HepG2 (cell line): Measurements from ENCODE around the gene CAGE1. TPM values are rescaled to one million over a fixed set of nuclear protein-coding genes. Genes with fewer than 3 reads are reported as not detected.
A peak's percentile ranks its signal among the peaks of the same experiment; 100 is the strongest.

Experiments
- ARID3A ChIP-seq: IDR thresholded peaks from 2 replicates; pipeline ENCODE4 v1.6.1; 2012; ENCODE audit warnings: low read depth, low read length, improper control_type of control experiment
- ASH2L ChIP-seq: fragments of 300-600, 200-600 bp; sonication (generic); IDR thresholded peaks from 2 replicates; pipeline ENCODE4 v1.7.0; 2017; ENCODE audit warnings: low read depth, mild to moderate bottlenecking, moderate library complexity, mixed read lengths, low read length; ENCODE audit not compliant: insufficient read length
- CREB1 ChIP-seq, 2 experiments: fragments of 450-650 bp in 1 of 2; IDR thresholded peaks; 2 replicates each; pipeline ENCODE4 v1.6.1; 2016 to 2017; ENCODE audit warnings: control low read depth in 1 of 2, mild to moderate bottlenecking in 1 of 2, missing compliant biosample characterization in 1 of 2, missing genetic modification characterization in 1 of 2
- SIN3A ChIP-seq: IDR thresholded peaks from 2 replicates; pipeline ENCODE4 v1.6.1; 2011; ENCODE audit warnings: low read depth, mild to moderate bottlenecking, control low read depth, low read length, borderline replicate concordance
- TSC22D2 ChIP-seq: sonication (generic); formaldehyde crosslinking; IDR thresholded peaks from 2 replicates; pipeline ENCODE4 v1.5.1; 2020; ENCODE audit warnings: missing genetic modification reagents, mild to moderate bottlenecking, borderline replicate concordance
- ZBTB43 ChIP-seq: sonication (generic); formaldehyde crosslinking; conservative IDR thresholded peaks from 2 replicates; pipeline ENCODE4 v1.4.0; 2020; ENCODE audit warnings: missing genetic modification reagents
- ZNF264 ChIP-seq: sonication (generic); formaldehyde crosslinking; IDR thresholded peaks from 2 replicates; pipeline ENCODE4 v1.4.0; 2020; ENCODE audit warnings: missing genetic modification reagents
- ZNF503 ChIP-seq: sonication (generic); formaldehyde crosslinking; IDR thresholded peaks from 2 replicates; pipeline ENCODE4 v1.4.0; 2020; ENCODE audit warnings: missing genetic modification reagents
- ZNF598 ChIP-seq: sonication (generic); formaldehyde crosslinking; IDR thresholded peaks from 2 replicates; pipeline ENCODE4 v1.5.1; 2020; ENCODE audit warnings: mild to moderate bottlenecking, missing genetic modification reagents, borderline replicate concordance
- ZNF780A ChIP-seq: sonication (generic); formaldehyde crosslinking; IDR thresholded peaks from 2 replicates; pipeline ENCODE4 v1.8.0; 2022; ENCODE audit warnings: mild to moderate bottlenecking, missing genetic modification reagents, moderate library complexity
- ZSCAN21 ChIP-seq: sonication (generic); formaldehyde crosslinking; IDR thresholded peaks from 2 replicates; pipeline ENCODE4 v1.8.0; 2022; ENCODE audit warnings: mild to moderate bottlenecking, missing genetic modification reagents, moderate library complexity, borderline replicate concordance
- ZSCAN29 ChIP-seq: sonication (generic); formaldehyde crosslinking; conservative IDR thresholded peaks from 2 replicates; pipeline ENCODE4 v1.4.0; 2020; ENCODE audit warnings: mild to moderate bottlenecking, missing genetic modification reagents
- polyA plus RNA-seq, 8 experiments: library from polyadenylated mRNA; depleted of rRNA in 3 of 8; stranded (reverse) in 7 of 8; unstranded in 1 of 8; fragments of >200 nt; fragmentation: Illumina TruSeq in 4 of 8; extraction: Trizol in 4 of 8; gene quantifications; 2 replicates each; pipeline versions ENCODE4 v1.2.1 to v1.2.3, GENCODE V29; 2011 to 2016; ENCODE audit warnings: low read depth in 4 of 8, missing spikeins in 1 of 8, mixed read lengths in 1 of 8; ENCODE audit not compliant: insufficient read depth in 1 of 8
- total RNA-seq, 5 experiments: library from RNA; depleted of rRNA; stranded (reverse); fragments of >200 nt; fragmentation: Illumina TruSeq; extraction: Trizol; gene quantifications; 2 replicates each; pipeline ENCODE4 v1.2.3, GENCODE V29; 2016; ENCODE audit warnings: low read depth in 1 of 5
- TF ChIP-seq, protein P1 (sequence below): sonication (generic); formaldehyde crosslinking; IDR thresholded peaks from 2 replicates; pipeline ENCODE4 v1.4.0; 2020; ENCODE audit warnings: missing genetic modification reagents, borderline replicate concordance
- TF ChIP-seq, protein P2 (sequence below): sonication (generic); formaldehyde crosslinking; IDR thresholded peaks from 2 replicates; pipeline ENCODE4 v1.8.0; 2022; ENCODE audit warnings: mild to moderate bottlenecking, missing genetic modification reagents; ENCODE audit not compliant: insufficient replicate concordance

The CAGE1 gene
- total and polyA plus RNA-seq, 2 of the 13 experiments (the other 11 are each of a cell fraction or from before 2014, with no cell fraction given), result 0.03 to 0.15 TPM

DNA sequence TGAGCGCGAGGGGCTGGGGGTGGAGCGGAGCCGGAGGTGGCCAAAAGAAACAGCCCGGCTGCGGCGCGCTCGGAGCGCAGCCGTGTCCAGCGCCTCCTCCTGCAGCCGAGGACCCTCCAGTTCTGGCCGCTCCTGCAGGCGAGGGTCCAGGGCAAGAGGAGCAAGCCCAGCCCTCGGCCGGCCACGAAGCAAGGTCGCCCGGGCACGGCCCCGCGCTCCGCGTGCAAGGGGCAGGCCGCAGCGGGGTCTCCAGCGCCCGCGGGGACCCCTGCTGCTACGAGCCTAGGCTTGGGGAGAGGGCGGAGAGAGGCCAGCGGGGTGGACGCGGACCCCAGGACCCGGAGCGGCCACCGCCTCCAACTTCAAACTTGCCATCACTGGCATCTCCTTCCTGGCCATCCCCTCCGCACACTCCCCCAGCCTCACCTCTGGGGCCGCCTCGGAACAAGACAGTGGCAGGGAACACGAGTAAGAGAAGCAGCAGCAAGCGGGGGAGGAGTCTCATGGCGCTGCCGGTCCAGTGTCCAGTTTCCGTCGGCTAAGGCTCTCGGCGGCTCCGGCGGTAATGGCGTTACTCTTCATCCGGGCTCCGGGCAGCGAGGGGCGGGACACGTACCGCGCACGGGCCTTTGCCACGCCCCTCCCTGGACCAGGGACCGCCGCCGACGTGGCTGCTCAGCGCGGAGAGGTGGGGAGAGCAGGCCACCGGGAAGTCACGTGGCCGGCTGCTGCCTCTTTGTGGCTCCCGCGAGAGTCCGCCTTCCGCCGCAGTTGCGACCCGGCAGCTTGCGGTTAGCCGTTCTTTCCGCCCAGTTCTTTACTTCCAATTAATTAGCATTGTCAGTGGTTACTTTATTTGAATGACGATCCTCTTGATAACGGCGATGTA is 76.7 kb downstream of the CAGE1 start, which contains the start of gene SSR1 (continued):
- TF ChIP-seq ZNF503, result peak; percentile 56; the same call in 1 of the 2 replicates
- TF ChIP-seq ZNF598 (CRISPR knock-in tag), result peak; percentile 76; the same call in 1 of the 2 replicates
- TF ChIP-seq, protein P1, sequence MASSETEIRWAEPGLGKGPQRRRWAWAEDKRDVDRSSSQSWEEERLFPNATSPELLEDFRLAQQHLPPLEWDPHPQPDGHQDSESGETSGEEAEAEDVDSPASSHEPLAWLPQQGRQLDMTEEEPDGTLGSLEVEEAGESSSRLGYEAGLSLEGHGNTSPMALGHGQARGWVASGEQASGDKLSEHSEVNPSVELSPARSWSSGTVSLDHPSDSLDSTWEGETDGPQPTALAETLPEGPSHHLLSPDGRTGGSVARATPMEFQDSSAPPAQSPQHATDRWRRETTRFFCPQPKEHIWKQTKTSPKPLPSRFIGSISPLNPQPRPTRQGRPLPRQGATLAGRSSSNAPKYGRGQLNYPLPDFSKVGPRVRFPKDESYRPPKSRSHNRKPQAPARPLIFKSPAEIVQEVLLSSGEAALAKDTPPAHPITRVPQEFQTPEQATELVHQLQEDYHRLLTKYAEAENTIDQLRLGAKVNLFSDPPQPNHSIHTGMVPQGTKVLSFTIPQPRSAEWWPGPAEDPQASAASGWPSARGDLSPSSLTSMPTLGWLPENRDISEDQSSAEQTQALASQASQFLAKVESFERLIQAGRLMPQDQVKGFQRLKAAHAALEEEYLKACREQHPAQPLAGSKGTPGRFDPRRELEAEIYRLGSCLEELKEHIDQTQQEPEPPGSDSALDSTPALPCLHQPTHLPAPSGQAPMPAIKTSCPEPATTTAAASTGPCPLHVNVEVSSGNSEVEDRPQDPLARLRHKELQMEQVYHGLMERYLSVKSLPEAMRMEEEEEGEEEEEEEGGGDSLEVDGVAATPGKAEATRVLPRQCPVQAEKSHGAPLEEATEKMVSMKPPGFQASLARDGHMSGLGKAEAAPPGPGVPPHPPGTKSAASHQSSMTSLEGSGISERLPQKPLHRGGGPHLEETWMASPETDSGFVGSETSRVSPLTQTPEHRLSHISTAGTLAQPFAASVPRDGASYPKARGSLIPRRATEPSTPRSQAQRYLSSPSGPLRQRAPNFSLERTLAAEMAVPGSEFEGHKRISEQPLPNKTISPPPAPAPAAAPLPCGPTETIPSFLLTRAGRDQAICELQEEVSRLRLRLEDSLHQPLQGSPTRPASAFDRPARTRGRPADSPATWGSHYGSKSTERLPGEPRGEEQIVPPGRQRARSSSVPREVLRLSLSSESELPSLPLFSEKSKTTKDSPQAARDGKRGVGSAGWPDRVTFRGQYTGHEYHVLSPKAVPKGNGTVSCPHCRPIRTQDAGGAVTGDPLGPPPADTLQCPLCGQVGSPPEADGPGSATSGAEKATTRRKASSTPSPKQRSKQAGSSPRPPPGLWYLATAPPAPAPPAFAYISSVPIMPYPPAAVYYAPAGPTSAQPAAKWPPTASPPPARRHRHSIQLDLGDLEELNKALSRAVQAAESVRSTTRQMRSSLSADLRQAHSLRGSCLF, result peak; percentile 75; the same call in 1 of the 2 replicates
- peak; percentile 65; the same call in 1 of the 2 replicates for TF ChIP-seq SIN3A
- TF ChIP-seq ZNF264 (CRISPR knock-in tag), result peak; percentile 81; the same call in 1 of the 2 replicates
- TF ChIP-seq, protein P2, sequence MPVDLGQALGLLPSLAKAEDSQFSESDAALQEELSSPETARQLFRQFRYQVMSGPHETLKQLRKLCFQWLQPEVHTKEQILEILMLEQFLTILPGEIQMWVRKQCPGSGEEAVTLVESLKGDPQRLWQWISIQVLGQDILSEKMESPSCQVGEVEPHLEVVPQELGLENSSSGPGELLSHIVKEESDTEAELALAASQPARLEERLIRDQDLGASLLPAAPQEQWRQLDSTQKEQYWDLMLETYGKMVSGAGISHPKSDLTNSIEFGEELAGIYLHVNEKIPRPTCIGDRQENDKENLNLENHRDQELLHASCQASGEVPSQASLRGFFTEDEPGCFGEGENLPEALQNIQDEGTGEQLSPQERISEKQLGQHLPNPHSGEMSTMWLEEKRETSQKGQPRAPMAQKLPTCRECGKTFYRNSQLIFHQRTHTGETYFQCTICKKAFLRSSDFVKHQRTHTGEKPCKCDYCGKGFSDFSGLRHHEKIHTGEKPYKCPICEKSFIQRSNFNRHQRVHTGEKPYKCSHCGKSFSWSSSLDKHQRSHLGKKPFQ (CRISPR knock-in tag), result peak; percentile 87
- TF ChIP-seq TSC22D2, result peak; percentile 55
- TF ChIP-seq ARID3A, result no peak
- TF ChIP-seq ZNF780A (CRISPR knock-in tag), result peak; percentile 62; the same call in 1 of the 2 replicates
- peak; percentile 74; the same call in 1 of the 2 replicates for TF ChIP-seq ZBTB43 (CRISPR knock-in tag)
- peak; percentile 81 for TF ChIP-seq CREB1 (IDR thresholded peaks at IDR 0.05)
- TF ChIP-seq CREB1 (CRISPR knock-in tag; IDR thresholded peaks at IDR 0.05), result peak; percentile 62
- peak; percentile 92 for TF ChIP-seq ASH2L
- TF ChIP-seq ZSCAN21, result peak; percentile 83; the same call in 1 of the 2 replicates
- TF ChIP-seq ZSCAN29, result no peak; the same call in 1 of the 2 replicates
